BLaER1 treated with 17β-estradiol and CSF1 and Interleukin-3, amounts not matched to agents 10 nM and 100 nM (cell line): ENCODE data around the gene RIMBP3B.
"Not testable (repeated sequence)": the region's sequence is repeated elsewhere in the genome, so short reads cannot be mapped to it uniquely, and the experiment has no call there.

Experiments
- H3K27ac ChIP-seq, 11 experiments: shearing (Covaris generic); formaldehyde crosslinking; 2 replicates each; pipeline ENCODE4 v1.8.1; 2022
- H3K27me3 ChIP-seq, 11 experiments: shearing (Covaris generic); formaldehyde crosslinking; 2 replicates each; pipeline ENCODE4 v1.8.1; 2022
- H3K36me3 ChIP-seq, 11 experiments: shearing (Covaris generic); formaldehyde crosslinking; 2 replicates each; pipeline ENCODE4 v1.8.1; 2022
- H3K4me1 ChIP-seq, 10 experiments: shearing (Covaris generic); formaldehyde crosslinking; 2 replicates each; pipeline ENCODE4 v1.8.1; 2022
- H3K4me2 ChIP-seq, 11 experiments: shearing (Covaris generic); formaldehyde crosslinking; 2 replicates each; pipeline ENCODE4 v1.8.1; 2022
- H3K4me3 ChIP-seq, 10 experiments: shearing (Covaris generic); formaldehyde crosslinking; 2 replicates each; pipeline ENCODE4 v1.8.1; 2022
- H3K9ac ChIP-seq, 11 experiments: shearing (Covaris generic); formaldehyde crosslinking; 2 replicates each; pipeline ENCODE4 v1.8.1; 2022
- H3K9me3 ChIP-seq, 11 experiments: shearing (Covaris generic); formaldehyde crosslinking; replicated peaks in 1 of 11; 2 replicates each; pipeline ENCODE4 v1.8.1; 2022
- H4K20me1 ChIP-seq, 11 experiments: shearing (Covaris generic); formaldehyde crosslinking; 2 replicates each; pipeline ENCODE4 v1.8.1; 2022

RIMBP3B gene

GRCh38 chr22:21383701-21384467, at the start of gene RIMBP3B:
TSS of gene RIMBP3B (plus strand) at chr22:21383751. CDS start at chr22:21383859, 108 bp downstream.
- not testable (repeated sequence) for H3K9me3 ChIP-seq, H3K9ac ChIP-seq, H3K4me2 ChIP-seq, H3K27ac ChIP-seq, H3K4me1 ChIP-seq, H4K20me1 ChIP-seq, H3K27me3 ChIP-seq, H3K4me3 ChIP-seq, H3K36me3 ChIP-seq

DNA sequence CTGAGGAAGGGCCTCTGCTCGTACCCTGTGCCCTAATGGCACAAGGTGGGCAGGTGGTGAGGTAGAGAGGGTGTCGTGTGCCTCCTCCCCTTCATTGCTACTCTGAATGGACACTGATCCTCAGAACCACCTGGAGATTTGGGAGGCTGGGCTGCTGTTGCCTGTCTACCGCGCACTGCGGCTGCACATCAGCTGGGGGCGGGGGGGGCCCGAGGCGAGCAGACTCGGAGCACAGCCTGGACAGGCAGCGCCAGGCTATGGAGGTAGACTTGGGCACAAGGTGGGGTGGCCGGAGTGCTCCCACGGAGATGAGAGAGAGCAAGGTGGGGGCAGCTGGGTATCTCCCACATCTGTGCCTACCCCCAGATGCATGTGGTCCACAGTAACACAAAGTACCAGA, 26.0 kb upstream of the RIMBP3B start:
- not testable (repeated sequence) for H3K27ac ChIP-seq, H3K27me3 ChIP-seq, H3K4me2 ChIP-seq, H3K9me3 ChIP-seq, H3K4me3 ChIP-seq, H3K36me3 ChIP-seq, H3K4me1 ChIP-seq, H4K20me1 ChIP-seq, H3K9ac ChIP-seq

- not testable (repeated sequence) for H3K4me2 ChIP-seq, H3K27ac ChIP-seq, H3K27me3 ChIP-seq, H4K20me1 ChIP-seq, H3K4me3 ChIP-seq, H3K4me1 ChIP-seq, H3K9ac ChIP-seq, H3K9me3 ChIP-seq, H3K36me3 ChIP-seq
Observed at GRCh38 chr22:21360525-21360924, 23.0 kb upstream of the RIMBP3B start.

- H3K4me2 ChIP-seq, H3K4me1 ChIP-seq, H3K27ac ChIP-seq, H4K20me1 ChIP-seq, H3K9me3 ChIP-seq, H3K4me3 ChIP-seq, H3K27me3 ChIP-seq, H3K9ac ChIP-seq, H3K36me3 ChIP-seq: not testable (repeated sequence)
Observed at GRCh38 chr22:21362473-21362872, 21.1 kb upstream of the RIMBP3B start.

DNA sequence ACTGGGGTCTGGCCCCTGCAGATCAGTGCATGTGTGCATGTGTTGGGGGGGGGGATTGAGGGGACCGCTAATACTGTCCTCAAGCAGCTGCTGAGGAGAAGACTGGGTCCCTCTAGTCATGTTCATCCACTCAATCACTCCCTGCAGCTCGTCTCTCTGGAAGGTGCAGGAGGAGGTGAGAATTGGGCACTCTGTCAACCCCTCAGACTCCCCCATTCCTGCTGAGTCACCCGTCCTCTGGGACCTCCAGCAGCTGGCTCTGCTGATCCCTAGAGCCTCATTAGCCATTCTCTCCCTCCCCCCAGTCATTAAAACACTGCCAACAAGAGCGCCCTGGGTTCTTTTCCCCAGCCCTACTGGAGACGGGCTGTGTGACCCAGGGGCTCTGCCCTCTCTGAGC, 20.5 kb upstream of the RIMBP3B start:
- not testable (repeated sequence) for H4K20me1 ChIP-seq, H3K36me3 ChIP-seq, H3K9ac ChIP-seq, H3K27ac ChIP-seq, H3K4me1 ChIP-seq, H3K4me3 ChIP-seq, H3K27me3 ChIP-seq, H3K9me3 ChIP-seq, H3K4me2 ChIP-seq

GRCh38 chr22:21363803-21364202, 19.7 kb upstream of the RIMBP3B start:
- not testable (repeated sequence) for H3K9me3 ChIP-seq, H3K9ac ChIP-seq, H4K20me1 ChIP-seq, H3K36me3 ChIP-seq, H3K27ac ChIP-seq, H3K27me3 ChIP-seq, H3K4me3 ChIP-seq, H3K4me1 ChIP-seq, H3K4me2 ChIP-seq

GRCh38 chr22:21364362-21364761, 19.2 kb upstream of the RIMBP3B start:
- not testable (repeated sequence) for H3K4me2 ChIP-seq, H3K27ac ChIP-seq, H3K4me1 ChIP-seq, H3K9ac ChIP-seq, H3K9me3 ChIP-seq, H3K36me3 ChIP-seq, H3K4me3 ChIP-seq, H4K20me1 ChIP-seq, H3K27me3 ChIP-seq

DNA sequence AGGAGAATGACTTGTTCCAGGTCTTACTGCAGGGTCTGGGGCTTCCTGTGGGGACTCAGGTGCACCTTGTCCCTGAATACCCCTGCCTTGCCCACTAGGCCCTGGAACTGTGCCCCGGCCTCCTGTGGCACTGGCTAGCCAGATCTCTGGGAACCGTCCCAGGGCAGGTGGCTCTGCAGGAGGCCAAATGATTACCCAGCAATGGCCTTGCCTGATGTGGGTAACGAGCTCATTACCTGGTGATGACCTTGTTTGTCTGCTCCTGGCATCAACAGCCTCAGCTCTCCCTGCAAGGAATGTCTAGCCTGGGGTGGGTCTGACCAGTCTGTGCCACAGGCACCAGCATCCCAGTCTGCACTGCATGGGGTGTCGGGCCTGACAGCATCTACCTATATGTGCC, 18.2 kb upstream of the RIMBP3B start:
- not testable (repeated sequence) for H3K4me2 ChIP-seq, H3K4me1 ChIP-seq, H3K9me3 ChIP-seq, H3K9ac ChIP-seq, H3K27me3 ChIP-seq, H4K20me1 ChIP-seq, H3K27ac ChIP-seq, H3K4me3 ChIP-seq, H3K36me3 ChIP-seq

DNA sequence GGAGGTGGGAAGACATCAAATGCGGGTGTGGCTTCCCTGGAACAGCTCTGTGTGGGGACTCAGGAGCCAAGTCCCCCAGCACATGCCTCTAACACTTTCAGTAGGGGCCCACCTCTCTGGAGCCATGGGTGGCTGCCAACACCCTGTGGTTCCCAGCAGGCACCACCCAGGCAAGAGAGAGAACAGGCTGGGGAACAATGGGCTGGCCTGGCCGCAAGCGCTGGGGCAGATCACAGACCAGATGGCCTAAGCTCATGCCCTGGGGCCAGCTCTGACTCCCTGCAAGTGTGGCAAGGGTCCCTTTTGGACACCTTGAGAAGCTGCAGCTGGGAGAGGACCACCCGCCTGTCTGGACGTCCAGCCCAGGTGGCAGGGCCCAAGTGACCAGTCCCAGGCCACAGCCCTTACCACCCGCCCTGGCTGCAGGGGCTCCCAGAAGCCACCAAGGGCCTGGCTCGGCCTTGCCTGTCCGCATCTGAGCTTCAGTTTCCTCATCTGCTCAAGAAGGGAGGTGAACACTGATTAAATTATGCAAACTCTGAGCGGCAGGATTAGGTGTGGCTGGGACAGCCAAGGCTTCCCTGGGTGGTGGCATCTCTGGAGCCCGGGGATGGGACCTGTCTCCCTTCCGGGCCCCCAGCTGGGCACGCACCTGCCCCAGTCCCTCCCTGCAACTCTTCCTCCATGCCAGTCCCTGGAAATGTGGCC, 14.8 kb upstream of the RIMBP3B start:
- H3K4me3 ChIP-seq, H3K4me2 ChIP-seq, H3K36me3 ChIP-seq, H3K27ac ChIP-seq, H4K20me1 ChIP-seq, H3K9ac ChIP-seq, H3K27me3 ChIP-seq, H3K9me3 ChIP-seq, H3K4me1 ChIP-seq: not testable (repeated sequence)

DNA sequence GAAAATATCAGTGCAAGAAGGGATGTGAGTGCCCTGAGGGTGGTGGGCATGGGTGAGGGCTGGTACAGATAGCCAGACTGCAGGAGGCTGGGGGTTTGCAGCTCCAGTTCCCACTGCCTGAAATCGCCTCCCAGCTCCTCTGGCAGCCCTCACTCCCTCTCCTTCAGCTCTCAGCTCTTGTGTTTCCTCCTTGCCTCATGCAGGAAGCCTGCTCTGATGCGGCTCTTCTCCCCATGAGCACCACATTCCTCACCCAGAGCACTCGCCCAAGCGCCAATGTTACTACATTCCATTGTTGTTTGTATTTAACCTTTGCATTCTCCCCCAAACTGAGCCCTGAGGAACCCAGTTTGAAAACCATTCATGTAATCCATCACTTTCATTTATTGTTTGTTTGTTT, 7.7 kb upstream of the RIMBP3B start:
- H3K9me3 ChIP-seq, H3K4me2 ChIP-seq, H3K27ac ChIP-seq, H3K36me3 ChIP-seq, H4K20me1 ChIP-seq, H3K27me3 ChIP-seq, H3K4me3 ChIP-seq, H3K9ac ChIP-seq, H3K4me1 ChIP-seq: not testable (repeated sequence)

GRCh38 chr22:21384468-21385357, 1.2 kb downstream of the RIMBP3B start:
- not testable (repeated sequence) for H3K36me3 ChIP-seq, H4K20me1 ChIP-seq, H3K4me2 ChIP-seq, H3K9me3 ChIP-seq, H3K4me3 ChIP-seq, H3K9ac ChIP-seq, H3K27ac ChIP-seq, H3K4me1 ChIP-seq, H3K27me3 ChIP-seq

DNA sequence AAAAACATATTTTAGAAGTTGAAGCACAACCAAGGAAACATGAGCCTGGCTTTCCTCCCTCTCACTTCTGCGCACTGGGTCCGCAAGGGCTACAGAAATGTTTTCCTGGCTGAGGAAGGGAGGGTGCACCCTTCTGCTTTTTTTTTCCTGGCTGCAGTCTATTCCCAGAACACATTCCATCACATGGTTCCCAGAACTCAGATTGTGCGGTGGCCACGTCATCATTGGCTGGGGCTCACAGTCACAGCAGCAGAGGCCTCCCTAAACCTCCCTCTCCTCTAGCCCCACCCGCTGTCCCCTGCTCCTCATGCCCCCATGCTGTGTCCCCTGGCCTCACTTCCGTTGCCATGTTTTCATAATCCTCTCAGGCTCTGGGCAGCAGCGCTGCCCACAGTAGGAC, 5.9 kb downstream of the RIMBP3B start:
- H3K9ac ChIP-seq, H3K4me3 ChIP-seq, H3K4me1 ChIP-seq, H4K20me1 ChIP-seq, H3K27ac ChIP-seq, H3K4me2 ChIP-seq, H3K36me3 ChIP-seq, H3K9me3 ChIP-seq, H3K27me3 ChIP-seq: not testable (repeated sequence)

- H3K9ac ChIP-seq, H3K9me3 ChIP-seq, H3K27ac ChIP-seq, H3K36me3 ChIP-seq, H3K4me1 ChIP-seq, H3K27me3 ChIP-seq, H3K4me2 ChIP-seq, H4K20me1 ChIP-seq, H3K4me3 ChIP-seq: not testable (repeated sequence)
Observed at GRCh38 chr22:21390013-21390412, 6.5 kb downstream of the RIMBP3B start.

DNA sequence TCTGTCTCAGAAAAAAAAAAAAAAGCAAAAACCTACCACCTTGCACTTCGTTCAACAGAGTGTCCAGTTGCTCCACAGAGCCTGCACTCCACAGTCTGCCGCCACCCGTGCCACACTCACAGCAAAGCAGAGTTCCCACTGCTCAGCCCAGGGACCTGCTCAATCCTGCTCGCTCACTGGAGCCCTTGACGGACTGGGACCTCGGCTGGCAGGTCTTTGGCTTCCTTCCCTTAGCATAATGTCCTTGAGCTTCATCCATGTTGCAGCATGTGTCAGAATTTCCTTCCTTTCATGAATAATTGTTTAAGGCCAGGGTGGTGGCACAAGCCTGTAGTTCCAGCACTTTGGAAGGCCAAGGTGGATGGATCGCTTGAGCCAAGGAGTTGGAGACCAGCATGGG, 11.1 kb downstream of the RIMBP3B start:
- not testable (repeated sequence) for H4K20me1 ChIP-seq, H3K9me3 ChIP-seq, H3K36me3 ChIP-seq, H3K4me3 ChIP-seq, H3K4me1 ChIP-seq, H3K27me3 ChIP-seq, H3K27ac ChIP-seq, H3K9ac ChIP-seq, H3K4me2 ChIP-seq
